H1 (cell line): ENCODE data around the gene DYNAP. TPM values are rescaled to one million over a fixed set of nuclear protein-coding genes. Genes with fewer than 3 reads are reported as not detected.

ENCODE experiments used
- CTCF ChIA-PET: fragments of 300-600 bp; sonication (Branson Sonifier 250); formaldehyde crosslinking; loops from one replicate; lab custom pipeline; 2021; ENCODE audit not compliant: partially characterized antibody; lab: Charles Lee
- POLR2A ChIA-PET: fragments of 300-600 bp; sonication (Branson Sonifier 250); formaldehyde crosslinking; loops from one replicate; lab custom pipeline; 2021; ENCODE audit warnings: inconsistent platforms; ENCODE audit not compliant: partially characterized antibody; lab: Charles Lee
- DNase-seq, 2 experiments: peaks; one replicate each; pipeline versions ENCODE4 v3.0.0 to v3.0.0-alpha.2; 2010 to 2022; ENCODE audit warnings: low spot score in 2 of 2, low read depth in 1 of 2, mixed read lengths in 1 of 2
- FAIRE-seq: peaks from 2 replicates; lab custom pipeline; 2011; peaks lifted over from hg19 to GRCh38; lab: Jason Lieb, UNC
- H2AFZ ChIP-seq: 2 replicates; pipeline ENCODE4 v1.8.1; 2012; ENCODE audit warnings: low read length, inconsistent platforms
- H2AK5ac ChIP-seq: 2 replicates; pipeline ENCODE4 v1.6.1; 2013; ENCODE audit warnings: low read depth, low read length
- H2BK120ac ChIP-seq: replicated peaks from 2 replicates; pipeline ENCODE3; 2013; ENCODE audit warnings: low read depth, low read length, inconsistent platforms
- H2BK12ac ChIP-seq: 2 replicates; pipeline ENCODE4 v1.6.1; 2013; ENCODE audit warnings: low read depth, low read length
- H2BK15ac ChIP-seq: 2 replicates; pipeline ENCODE4 v1.6.1; 2013; ENCODE audit warnings: low read length
- H2BK20ac ChIP-seq: 2 replicates; pipeline ENCODE4 v1.6.1; 2013; ENCODE audit warnings: low read length
- H2BK5ac ChIP-seq: 2 replicates; pipeline ENCODE4 v1.6.1; 2013; ENCODE audit warnings: low read depth, low read length
- H3K14ac ChIP-seq: 2 replicates; pipeline ENCODE4 v1.6.1; 2013; ENCODE audit warnings: inconsistent platforms; ENCODE audit not compliant: insufficient read length
- H3K18ac ChIP-seq: 2 replicates; pipeline ENCODE4 v1.6.1; 2013; ENCODE audit warnings: low read length; ENCODE audit errors: extremely low read depth
- H3K23ac ChIP-seq: 2 replicates; pipeline ENCODE4 v1.6.1; 2013; ENCODE audit warnings: inconsistent platforms; ENCODE audit not compliant: insufficient read length
- H3K23me2 ChIP-seq: 2 replicates; pipeline ENCODE4 v1.6.1; 2013; ENCODE audit warnings: low read depth, low read length
- H3K27ac ChIP-seq: 2 replicates; pipeline ENCODE4 v1.6.1; 2011; ENCODE audit warnings: low read depth, low read length, inconsistent platforms
- H3K27me3 ChIP-seq, 4 experiments: replicated peaks in 1 of 4; 1 replicate in 1 of 4; 2 replicates in 3 of 4; pipeline versions ENCODE4 v1.6.1 to v1.8.1; 2011 to 2013; ENCODE audit warnings: low read length in 3 of 4, mild to moderate bottlenecking in 3 of 4, inconsistent platforms in 2 of 4, mixed read lengths in 2 of 4, moderate library complexity in 1 of 4; ENCODE audit not compliant: control insufficient read depth in 3 of 4, insufficient read depth in 3 of 4; ENCODE audit errors: extremely low read depth in 1 of 4
- H3K36me3 ChIP-seq, 4 experiments: 2 replicates each; pipeline versions ENCODE4 v1.6.1 to v1.8.1; 2011 to 2013; ENCODE audit warnings: mild to moderate bottlenecking in 4 of 4, low read length in 3 of 4, moderate library complexity in 2 of 4, control low read depth in 1 of 4, inconsistent platforms in 1 of 4; ENCODE audit not compliant: insufficient read depth in 4 of 4, control insufficient read depth in 2 of 4
- H3K4ac ChIP-seq: replicated peaks from 2 replicates; pipeline ENCODE3; 2013; ENCODE audit warnings: low read length, low read depth, mixed read lengths, inconsistent platforms; ENCODE audit not compliant: insufficient read length
- H3K4me1 ChIP-seq, 4 experiments: replicated peaks in 1 of 4; 1 replicate in 1 of 4; 2 replicates in 3 of 4; pipeline versions ENCODE4 v1.6.1 to v1.8.1; 2011 to 2013; ENCODE audit warnings: low read length in 3 of 4, inconsistent platforms in 2 of 4, mixed read lengths in 1 of 4; ENCODE audit not compliant: insufficient read depth in 4 of 4, control insufficient read depth in 3 of 4
- H3K4me2 ChIP-seq, 2 experiments: 2 replicates each; pipeline versions ENCODE4 v1.6.1 to v1.8.1; 2011 to 2013; ENCODE audit warnings: low read depth in 2 of 2, low read length in 2 of 2, control low read depth in 1 of 2, inconsistent platforms in 1 of 2, mild to moderate bottlenecking in 1 of 2; ENCODE audit not compliant: insufficient read depth in 1 of 2
- H3K4me3 ChIP-seq, 4 experiments: fragments of 200-600, 300-600 bp in 1 of 4; sonication (generic), shearing (Covaris generic), sonication (Bioruptor Twin) in 1 of 4; 2 replicates each; pipeline versions ENCODE4 v1.5.1 to v1.8.1; 2011 to 2016; ENCODE audit warnings: low read length in 4 of 4, low read depth in 3 of 4, control low read depth in 2 of 4, inconsistent platforms in 2 of 4, mild to moderate bottlenecking in 2 of 4, mixed read lengths in 1 of 4, moderate library complexity in 1 of 4; ENCODE audit not compliant: insufficient read depth in 2 of 4; ENCODE audit errors: extremely low read depth in 1 of 4
- H3K56ac ChIP-seq: replicated peaks from 2 replicates; pipeline ENCODE3; 2013; ENCODE audit warnings: low read depth, mild to moderate bottlenecking, mixed read lengths, low read length, inconsistent platforms; ENCODE audit not compliant: insufficient read length
- H3K79me1 ChIP-seq: 2 replicates; pipeline ENCODE4 v1.6.1; 2013; ENCODE audit warnings: low read depth, low read length, control low read depth
- H3K79me2 ChIP-seq, 2 experiments: 2 replicates each; pipeline versions ENCODE4 v1.6.1 to v1.8.1; 2012 to 2013; ENCODE audit warnings: low read length in 2 of 2, mild to moderate bottlenecking in 2 of 2, inconsistent platforms in 1 of 2; ENCODE audit not compliant: insufficient read depth in 2 of 2, control insufficient read depth in 1 of 2
- H3K9ac ChIP-seq, 4 experiments: replicated peaks in 1 of 4; 1 replicate in 1 of 4; 2 replicates in 3 of 4; pipeline versions ENCODE4 v1.6.1 to v1.8.1; 2011 to 2013; ENCODE audit warnings: low read depth in 3 of 4, low read length in 3 of 4, control low read depth in 2 of 4, mild to moderate bottlenecking in 2 of 4, moderate library complexity in 2 of 4, inconsistent platforms in 1 of 4; ENCODE audit errors: extremely low read depth in 1 of 4
- H3K9me3 ChIP-seq, 2 experiments: 2 replicates each; pipeline versions ENCODE4 v1.6.1 to v1.8.1; 2012 to 2013; ENCODE audit warnings: mild to moderate bottlenecking in 2 of 2, moderate library complexity in 2 of 2, control low read depth in 1 of 2, inconsistent platforms in 1 of 2, low read depth in 1 of 2, low read length in 1 of 2, mixed read lengths in 1 of 2; ENCODE audit not compliant: insufficient read depth in 2 of 2
- H4K20me1 ChIP-seq, 2 experiments: replicated peaks in 1 of 2; 2 replicates each; pipeline versions ENCODE3 to v1.8.1; 2011 to 2013; ENCODE audit warnings: inconsistent platforms in 2 of 2, low read length in 2 of 2, mild to moderate bottlenecking in 1 of 2; ENCODE audit not compliant: insufficient read depth in 2 of 2, control insufficient read depth in 1 of 2
- H4K5ac ChIP-seq: 2 replicates; pipeline ENCODE4 v1.6.1; 2013; ENCODE audit warnings: low read length, low read depth, mixed read lengths, inconsistent platforms; ENCODE audit not compliant: insufficient read length
- H4K8ac ChIP-seq: 2 replicates; pipeline ENCODE4 v1.8.0; 2013; ENCODE audit warnings: mild to moderate bottlenecking, moderate library complexity, low read length, inconsistent platforms; ENCODE audit not compliant: insufficient read depth; ENCODE audit errors: extremely low read depth
- H4K91ac ChIP-seq: replicated peaks from 2 replicates; pipeline ENCODE3; 2013; ENCODE audit warnings: low read length, mixed read lengths, inconsistent platforms; ENCODE audit not compliant: insufficient read length
- ATF2 ChIP-seq: IDR thresholded peaks from 2 replicates; pipeline ENCODE4 v1.6.1; 2012; ENCODE audit warnings: low read length, inconsistent platforms
- NANOG ChIP-seq: IDR thresholded peaks from 2 replicates; pipeline ENCODE4 v1.6.1; 2011; ENCODE audit warnings: low read length, low read depth, mild to moderate bottlenecking, inconsistent platforms; ENCODE audit not compliant: insufficient read depth, poor library complexity, severe bottlenecking
- RAD21 ChIP-seq, 2 experiments: IDR thresholded peaks in 1 of 2; conservative IDR thresholded peaks in 1 of 2; 2 replicates each; pipeline ENCODE4 v1.6.1; 2011; ENCODE audit warnings: low read depth in 2 of 2, low read length in 2 of 2, improper control_type of control experiment in 1 of 2, inconsistent platforms in 1 of 2, mild to moderate bottlenecking in 1 of 2, moderate library complexity in 1 of 2
- SRF ChIP-seq: IDR thresholded peaks from 2 replicates; pipeline ENCODE4 v1.6.1; 2011; ENCODE audit warnings: mild to moderate bottlenecking, low read depth, low read length, moderate library complexity
- SUZ12 ChIP-seq: fragments of 200-600 bp; sonication (generic); IDR thresholded peaks from 2 replicates; pipeline ENCODE4 v1.6.1; 2012; ENCODE audit warnings: mild to moderate bottlenecking, inconsistent platforms, low read length, moderate library complexity, mixed read lengths
- WGBS, 2 experiments: shearing (Covaris generic) in 1 of 2; methylation state at CpG; one replicate each; pipeline versions ENCODE4 v1.1.6 to v1.1.7; 2013 to 2015; ENCODE audit warnings: low lambda C conversion rate in 2 of 2, mixed read lengths in 2 of 2, inconsistent platforms in 1 of 2, low coverage in 1 of 2, missing lambda C conversion rate in 1 of 2; ENCODE audit not compliant: insufficient replicate concordance in 2 of 2, insufficient coverage in 1 of 2, insufficient read length in 1 of 2; ENCODE audit errors: extremely low coverage in 1 of 2, missing lambda C conversion rate in 1 of 2; 5-methylcytosine and 5-hydroxymethylcytosine counted together
- polyA plus RNA-seq, 7 experiments: library from polyadenylated mRNA; depleted of rRNA in 3 of 7; stranded (reverse) in 5 of 7; unstranded in 2 of 7; fragments of >200 nt in 5 of 7; fragments of 200-250 nt in 2 of 7; gene quantifications; 1 replicate in 5 of 7; 2 replicates in 1 of 7; 4 replicates in 1 of 7; pipeline versions ENCODE4 v1.2.1 to v1.2.3, GENCODE V29; 2011 to 2013; ENCODE audit warnings: missing spikeins in 2 of 7, mixed read lengths in 2 of 7
- total RNA-seq: library from RNA; stranded (reverse); fragmentation: NEBNext Ultra II Directional; extraction: Animal tissue kit (Norgen Biotek cat#: 25700); gene quantifications from 2 replicates; pipeline ENCODE4 v1.2.1, GENCODE V29; 2021

The DYNAP gene
- total and polyA plus RNA-seq, 2 of the 8 experiments (the other 6 are each of a cell fraction or from before 2014, with no cell fraction given) = 0.22 to 1.5 TPM

GRCh38 chr18:54558609-54559585, 32.1 kb upstream of the DYNAP start:
- Histone ChIP-seq H3K36me3 (no peaks in the 10 kb centered on the region), H2BK120ac (no peak overlapping the region), H3K27me3 (no peaks in the 10 kb centered on the region), H2BK15ac (no peak overlapping the region), H2BK5ac (no peak overlapping the region), H3K4me2 (no peak overlapping the region), H3K4me1 (peaks cover 0 to 3% (median 1%) of the 10 kb centered on the region in 4 experiments; a peak in 5 of 7 replicates), H2AFZ (no peak overlapping the region), H4K91ac (no peak overlapping the region), H3K79me2 (no peaks in the 10 kb centered on the region), H3K4ac (no peak overlapping the region), H4K8ac (no peak overlapping the region), H3K9ac (no peak overlapping the region), H3K23me2 (no peaks in the 10 kb centered on the region), H4K20me1 (no peaks in the 10 kb centered on the region), H4K5ac (no peak overlapping the region), H3K79me1 (no peaks in the 10 kb centered on the region), H3K14ac (no peak overlapping the region), H3K9me3 (peaks cover 0 to 5% of the 10 kb centered on the region in 2 experiments; a peak in 1 of 4 replicates), H2BK20ac (no peak overlapping the region), H2AK5ac (no peak overlapping the region), H3K18ac (no peak overlapping the region), H3K4me3 (no peak overlapping the region), H3K23ac (no peak overlapping the region), H3K27ac (no peak overlapping the region), H3K56ac (no peak overlapping the region), H2BK12ac (no peak overlapping the region)
- WGBS, 2 experiments = 95% methylated on average over 3 of the region's 3 CpGs; no CpG with 5 or more reads in 1 of the 2 experiments
- DNase-seq (no peak), FAIRE-seq (peak; percentile 81)
- CTCF ChIA-PET = interaction anchor here (0.6 to 2.6 kb wide), 35 partner anchors 10 to 425 kb away, joined by 3 to 15 read pairs (median 4); no protein-coding TSS in a partner anchor
- POLR2A ChIA-PET = no interaction called here
- TF ChIP-seq NANOG (no peak), RAD21 (IDR thresholded peaks at IDR 0.05 in 1 of 2, conservative IDR thresholded peaks at IDR 0.05 in 1 of 2; ENCODE audit: low read depth in 2 of 2, low read length in 2 of 2) (peak; percentile 59 to 61), ATF2 (no peak), SRF (no peak), SUZ12 (no peak)
